IPS-18a (cell line): ENCODE results near the gene IGF2BP1.
"Not testable (repeated sequence)": the region's sequence is repeated elsewhere in the genome, so short reads cannot be mapped to it uniquely, and the experiment has no call there.

Experiments used
- H3K27ac ChIP-seq: one replicate; pipeline ENCODE4 v1.5.1; 2013; ENCODE audit warnings: low read length
- H3K27me3 ChIP-seq: one replicate; pipeline ENCODE4 v1.6.1; 2013; ENCODE audit warnings: mild to moderate bottlenecking, low read length; ENCODE audit not compliant: control insufficient read depth, insufficient read depth
- H3K36me3 ChIP-seq: one replicate; pipeline ENCODE4 v1.6.1; 2013; ENCODE audit warnings: low read depth, low read length; ENCODE audit not compliant: control insufficient read depth
- H3K4me1 ChIP-seq: one replicate; pipeline ENCODE4 v1.6.1; 2013; ENCODE audit warnings: low read depth, low read length; ENCODE audit not compliant: control insufficient read depth
- H3K4me3 ChIP-seq: one replicate; pipeline ENCODE4 v1.5.1; 2013; ENCODE audit warnings: low read length
- H3K9ac ChIP-seq: one replicate; pipeline ENCODE4 v1.6.1; 2013; ENCODE audit warnings: mild to moderate bottlenecking, low read length, moderate library complexity
- H3K9me3 ChIP-seq: one replicate; pipeline ENCODE4 v1.6.1; 2013; ENCODE audit warnings: low read depth, low read length; ENCODE audit not compliant: control insufficient read depth

Gene IGF2BP1

DNA sequence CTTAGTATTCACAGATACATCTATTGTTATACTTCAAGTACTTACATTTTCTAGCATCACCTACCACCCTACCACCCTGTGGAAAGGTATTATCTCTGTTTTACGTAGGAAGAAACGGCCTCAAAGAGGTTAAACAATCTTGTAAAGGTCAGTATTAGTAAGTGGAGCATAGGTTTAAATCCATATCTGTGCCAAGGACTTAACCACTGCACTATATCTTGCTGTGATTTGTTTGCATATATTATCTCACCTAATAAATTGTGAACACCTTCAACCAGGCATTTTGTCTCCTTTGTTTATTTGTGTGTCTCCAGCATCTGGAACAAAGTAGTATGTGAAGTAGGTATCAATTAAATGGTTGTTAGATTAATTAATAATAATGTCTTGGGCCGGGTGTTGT, 27.3 kb downstream of the IGF2BP1 start:
- H3K9me3 ChIP-seq, result no peaks in the 10 kb centered on the region
- peaks cover 39% of the 10 kb centered on the region for H3K4me1 ChIP-seq
- H3K27me3 ChIP-seq, result no peaks in the 10 kb centered on the region
- no peak overlapping the region for H3K9ac ChIP-seq
- no peak overlapping the region for H3K27ac ChIP-seq
- H3K4me3 ChIP-seq, result no peak overlapping the region
- H3K36me3 ChIP-seq, result peaks cover 53% of the 10 kb centered on the region

DNA sequence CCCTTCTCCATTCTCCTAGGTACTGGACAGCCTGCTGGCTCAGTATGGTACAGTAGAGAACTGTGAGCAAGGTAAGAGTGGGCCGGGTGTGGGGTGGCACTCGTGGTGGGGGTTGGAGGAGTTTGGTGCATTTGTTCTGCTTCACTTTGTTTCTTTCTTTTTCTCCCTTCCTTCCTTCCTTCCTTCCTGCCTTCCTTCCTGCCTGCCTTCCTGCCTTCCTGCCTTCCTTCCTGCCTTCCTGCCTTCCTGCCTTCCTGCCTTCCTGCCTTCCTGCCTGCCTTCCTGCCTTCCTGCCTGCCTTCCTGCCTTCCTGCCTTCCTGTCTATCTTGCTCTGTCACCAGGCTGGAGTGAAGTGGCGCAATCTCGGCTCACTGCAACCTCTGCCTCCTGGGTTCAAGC, 29.3 kb downstream of the IGF2BP1 start:
- not testable (repeated sequence) for H3K9me3 ChIP-seq, H3K27ac ChIP-seq, H3K9ac ChIP-seq, H3K27me3 ChIP-seq, H3K4me3 ChIP-seq
- Histone ChIP-seq H3K4me1 (peaks cover 25% of the 10 kb centered on the region), H3K36me3 (peaks cover 64% of the 10 kb centered on the region)

DNA sequence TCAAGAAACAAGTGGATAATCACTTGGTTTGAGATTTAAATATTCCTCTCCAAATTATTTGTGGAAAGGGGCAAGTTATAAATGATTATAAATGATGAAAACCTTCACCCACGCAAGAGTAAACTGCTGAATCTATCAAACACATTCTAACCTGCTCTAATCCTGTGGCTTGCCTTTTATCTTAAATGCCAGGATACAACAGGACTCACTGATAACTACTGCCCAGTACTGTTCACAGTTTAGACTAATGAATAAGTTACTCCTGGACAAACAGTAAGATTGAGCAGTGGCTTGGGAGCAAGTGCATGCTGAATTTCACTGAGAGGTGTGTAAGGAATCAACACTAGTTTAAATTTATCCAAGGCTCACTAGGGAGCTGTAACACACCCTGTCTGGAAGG, 31.1 kb downstream of the IGF2BP1 start:
- Histone ChIP-seq H3K4me1 (peaks cover 18% of the 10 kb centered on the region), H3K27me3 (no peaks in the 10 kb centered on the region), H3K4me3 (no peak overlapping the region), H3K27ac (no peak overlapping the region), H3K9me3 (no peaks in the 10 kb centered on the region), H3K36me3 (peaks cover 72% of the 10 kb centered on the region), H3K9ac (no peak overlapping the region)

DNA sequence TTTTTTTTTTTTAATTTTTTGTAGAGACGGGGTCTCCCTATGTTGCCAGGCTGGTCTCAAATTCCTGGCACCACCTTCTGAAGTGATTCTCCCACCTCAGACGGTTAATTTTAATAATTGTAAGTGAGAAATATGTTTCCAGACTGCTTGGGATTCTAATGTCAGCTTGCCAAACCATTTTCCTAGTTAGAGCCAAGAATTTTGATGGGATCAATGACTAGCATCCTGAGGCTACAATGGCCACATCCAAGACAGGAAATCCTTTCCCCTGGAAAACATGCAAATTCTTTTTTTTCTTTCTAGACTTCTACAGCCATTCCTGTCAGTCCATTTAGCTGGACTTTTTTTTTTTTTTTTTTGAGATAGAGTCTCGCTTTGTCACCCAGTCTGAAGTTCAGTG, 32.6 kb downstream of the IGF2BP1 start:
- H3K36me3 ChIP-seq, result peaks cover 79% of the 10 kb centered on the region
- no peaks in the 10 kb centered on the region for H3K27me3 ChIP-seq
- H3K9ac ChIP-seq, result no peak overlapping the region
- H3K9me3 ChIP-seq, result no peaks in the 10 kb centered on the region
- no peak overlapping the region for H3K4me3 ChIP-seq
- H3K27ac ChIP-seq, result no peak overlapping the region
- H3K4me1 ChIP-seq, result peaks cover 11% of the 10 kb centered on the region

DNA sequence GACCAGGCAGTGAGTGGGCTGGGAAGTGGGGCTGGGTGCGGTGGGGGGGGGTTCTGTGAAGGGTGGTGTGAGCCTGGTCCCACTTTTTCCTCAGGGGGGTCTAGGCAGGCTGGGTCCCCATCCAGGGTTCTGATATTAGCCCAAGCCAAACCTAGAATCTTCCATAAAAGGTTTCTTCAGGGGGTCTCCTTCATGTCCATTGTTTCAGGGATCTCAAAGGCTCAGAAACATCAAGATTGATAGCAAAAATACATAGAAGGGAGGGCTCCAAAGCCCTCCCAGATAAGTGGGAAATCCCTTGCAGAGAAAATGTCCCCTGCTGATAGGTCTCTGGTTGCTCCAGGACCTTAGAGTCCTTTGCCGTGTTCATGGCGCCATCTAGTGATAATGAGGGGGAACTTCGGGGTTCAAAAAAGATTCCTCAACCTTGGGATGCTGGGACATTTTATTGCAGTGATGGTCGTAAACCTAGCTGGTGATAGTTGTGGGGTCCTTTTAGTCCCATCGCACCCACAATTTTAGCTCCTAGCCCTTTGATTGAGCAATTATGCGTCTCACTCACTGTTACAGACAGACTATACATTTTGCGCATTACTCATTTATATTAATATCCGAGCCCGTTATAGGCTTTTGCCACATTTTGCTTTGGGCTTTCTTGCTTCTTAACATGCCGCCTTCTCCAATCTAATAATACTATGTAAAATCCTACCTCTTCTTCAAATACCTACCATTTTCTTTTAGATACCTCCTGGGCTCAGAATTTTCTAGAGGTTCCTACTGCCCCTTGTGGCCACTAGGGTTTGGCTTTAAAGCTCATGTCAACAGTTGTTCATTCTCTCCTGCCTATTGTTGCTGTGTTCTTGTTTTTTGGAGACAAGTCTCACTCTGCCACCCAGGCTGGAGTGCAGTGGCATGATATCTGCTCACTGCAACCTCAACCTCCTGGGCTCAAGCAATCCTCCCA, 35.1 kb downstream of the IGF2BP1 start:
- peak overlapping the region; percentile 67 for H3K27ac ChIP-seq
- peaks cover 72% of the 10 kb centered on the region for H3K36me3 ChIP-seq
- H3K27me3 ChIP-seq, result no peaks in the 10 kb centered on the region
- H3K4me1 ChIP-seq, result peaks cover 14% of the 10 kb centered on the region
- no peak overlapping the region for H3K9ac ChIP-seq
- H3K4me3 ChIP-seq, result no peak overlapping the region
- no peaks in the 10 kb centered on the region for H3K9me3 ChIP-seq

DNA sequence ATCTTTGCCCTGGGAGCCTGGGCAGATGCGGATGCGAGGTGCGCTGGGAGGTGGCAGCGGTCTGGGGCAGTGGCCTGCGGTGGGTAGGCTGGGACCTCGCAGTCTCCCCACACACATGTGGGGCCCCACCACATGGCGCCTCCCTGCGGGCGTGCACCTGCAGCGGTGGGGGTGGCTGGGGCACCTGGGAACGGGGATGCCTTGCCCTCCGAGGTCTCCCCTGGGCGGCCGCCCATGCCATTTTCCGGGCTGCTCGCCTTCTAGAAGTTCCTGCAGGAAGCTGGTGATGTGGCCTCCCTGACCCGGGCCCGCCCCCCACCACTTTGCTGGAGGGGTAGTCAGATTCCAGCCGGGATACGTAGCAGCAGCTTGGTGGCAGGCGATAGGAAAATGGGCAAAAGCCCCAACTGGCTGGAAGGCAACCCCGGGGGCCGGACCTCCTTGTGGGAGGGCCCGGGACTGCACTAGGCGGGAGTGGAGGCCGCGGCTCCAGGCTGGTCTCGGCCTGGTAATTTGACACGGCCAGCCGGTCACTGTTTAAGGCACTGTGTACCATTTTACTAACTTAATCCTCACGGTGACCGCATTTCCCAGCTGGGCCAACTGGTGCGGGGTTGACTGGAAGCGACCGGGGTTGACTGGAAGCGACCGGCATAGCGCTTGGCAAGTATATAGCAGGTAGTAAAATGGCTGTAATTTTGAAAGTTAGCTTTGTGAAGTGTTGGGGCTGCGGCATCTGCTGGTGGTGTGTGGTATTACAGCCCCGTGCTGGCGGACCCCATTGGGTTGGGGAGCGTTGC, 38.5 kb downstream of the IGF2BP1 start:
- Histone ChIP-seq H3K36me3 (peaks cover 70% of the 10 kb centered on the region), H3K4me3 (no peak overlapping the region), H3K27ac (no peak overlapping the region), H3K9me3 (no peaks in the 10 kb centered on the region), H3K4me1 (peaks cover 14% of the 10 kb centered on the region), H3K27me3 (no peaks in the 10 kb centered on the region), H3K9ac (no peak overlapping the region)

DNA sequence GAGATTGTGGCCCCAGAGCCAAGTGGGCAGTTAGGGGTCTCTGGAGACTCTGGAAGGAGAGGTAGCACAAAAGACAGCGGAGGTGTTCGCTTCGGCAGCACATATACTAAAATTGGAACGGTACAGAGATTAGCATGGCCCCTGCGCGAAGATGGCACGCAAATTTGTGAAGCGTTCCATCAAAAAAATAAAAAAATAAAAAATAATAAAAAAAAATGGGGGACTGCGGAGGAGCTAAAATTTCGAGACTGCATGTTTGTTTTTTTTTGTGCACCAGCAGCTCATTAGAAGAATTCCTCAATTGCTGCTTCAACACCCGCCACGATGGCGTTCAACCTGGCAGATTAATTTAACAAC, 39.1 kb downstream of the IGF2BP1 start:
- peaks cover 14% of the 10 kb centered on the region for H3K4me1 ChIP-seq
- H3K27ac ChIP-seq, result no peak overlapping the region
- H3K9ac ChIP-seq, result no peak overlapping the region
- H3K4me3 ChIP-seq, result no peak overlapping the region
- peaks cover 70% of the 10 kb centered on the region for H3K36me3 ChIP-seq
- H3K27me3 ChIP-seq, result no peaks in the 10 kb centered on the region
- no peaks in the 10 kb centered on the region for H3K9me3 ChIP-seq

DNA sequence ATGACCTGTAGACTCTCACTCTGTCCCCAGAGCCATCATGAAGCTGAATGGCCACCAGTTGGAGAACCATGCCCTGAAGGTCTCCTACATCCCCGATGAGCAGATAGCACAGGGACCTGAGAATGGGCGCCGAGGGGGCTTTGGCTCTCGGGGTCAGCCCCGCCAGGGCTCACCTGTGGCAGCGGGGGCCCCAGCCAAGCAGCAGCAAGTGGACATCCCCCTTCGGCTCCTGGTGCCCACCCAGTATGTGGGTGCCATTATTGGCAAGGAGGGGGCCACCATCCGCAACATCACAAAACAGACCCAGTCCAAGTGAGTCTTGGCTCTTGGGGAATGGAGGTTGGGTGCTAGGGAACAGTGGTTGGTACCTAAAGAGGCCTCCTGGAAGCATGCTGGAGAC, 41.0 kb downstream of the IGF2BP1 start:
- Histone ChIP-seq H3K27me3 (no peaks in the 10 kb centered on the region), H3K9me3 (no peaks in the 10 kb centered on the region), H3K4me1 (peaks cover 4% of the 10 kb centered on the region), H3K36me3 (peaks cover 80% of the 10 kb centered on the region), H3K27ac (no peak overlapping the region), H3K4me3 (no peak overlapping the region), H3K9ac (no peak overlapping the region)

DNA sequence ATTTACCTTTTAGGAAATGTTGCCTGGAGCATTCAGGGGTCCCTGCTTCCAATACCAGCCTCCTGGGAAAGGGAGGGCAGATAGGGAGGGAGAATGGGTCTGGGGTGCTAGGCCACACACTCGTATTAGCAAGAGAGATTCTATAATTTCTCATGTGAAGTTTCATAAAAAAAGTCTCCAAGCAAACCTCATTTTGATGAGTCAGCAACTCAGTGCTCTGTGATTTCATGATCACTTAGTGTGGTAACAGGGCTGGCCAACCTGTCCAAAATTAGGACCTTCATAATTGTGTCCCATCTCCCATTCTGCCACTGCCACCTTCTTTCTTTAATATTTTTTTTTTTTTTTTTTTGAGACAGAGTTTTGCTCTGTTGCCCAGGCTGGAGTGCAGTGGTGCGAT, 41.4 kb downstream of the IGF2BP1 start:
- peaks cover 4% of the 10 kb centered on the region for H3K4me1 ChIP-seq
- no peak overlapping the region for H3K9ac ChIP-seq
- no peaks in the 10 kb centered on the region for H3K9me3 ChIP-seq
- H3K27ac ChIP-seq, result no peak overlapping the region
- peaks cover 81% of the 10 kb centered on the region for H3K36me3 ChIP-seq
- H3K4me3 ChIP-seq, result no peak overlapping the region
- no peaks in the 10 kb centered on the region for H3K27me3 ChIP-seq

DNA sequence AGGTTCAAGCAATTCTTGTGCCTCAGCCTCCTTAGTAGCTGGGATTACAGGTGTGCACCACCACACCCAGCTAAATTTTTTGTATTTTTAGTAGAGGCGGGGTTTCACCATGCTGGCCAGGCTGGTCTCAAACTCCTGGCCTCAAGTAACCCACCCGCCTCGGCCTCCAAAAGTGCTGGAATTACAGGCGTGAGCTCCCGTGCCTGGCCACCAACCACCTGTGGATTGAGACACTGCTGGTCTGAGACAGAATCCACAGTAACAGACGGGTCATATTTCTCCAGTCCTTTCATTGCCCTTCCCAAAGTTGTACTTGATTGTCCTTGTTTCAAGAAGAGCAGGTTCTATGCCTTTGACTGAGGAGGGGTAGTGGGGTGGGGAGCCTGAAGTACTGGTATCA, 42.3 kb downstream of the IGF2BP1 start:
- not testable (repeated sequence) for H3K9me3 ChIP-seq, H3K27ac ChIP-seq, H3K4me1 ChIP-seq, H3K4me3 ChIP-seq, H3K9ac ChIP-seq, H3K27me3 ChIP-seq
- peaks cover 83% of the 10 kb centered on the region for H3K36me3 ChIP-seq

DNA sequence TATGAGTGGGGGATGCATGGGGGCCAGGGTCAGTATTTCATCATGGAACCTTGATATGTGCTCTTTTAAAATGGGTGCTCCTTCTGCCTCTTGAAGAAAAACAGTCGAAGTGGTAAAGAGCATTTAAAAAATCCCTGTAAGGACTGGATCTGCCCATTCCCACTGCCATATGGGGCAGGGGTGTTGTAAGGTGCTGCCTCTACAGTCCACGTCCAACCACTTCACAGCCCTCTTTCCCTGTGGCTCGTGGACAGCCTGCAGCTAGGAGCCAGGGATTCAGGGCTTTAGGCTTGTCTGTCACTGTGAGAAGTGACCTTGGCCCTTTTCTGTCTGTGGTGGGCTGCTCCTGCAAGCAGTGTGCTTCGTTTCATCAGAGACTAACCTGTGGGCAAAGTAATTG, 44.3 kb downstream of the IGF2BP1 start:
- H3K9me3 ChIP-seq, result no peaks in the 10 kb centered on the region
- no peak overlapping the region for H3K9ac ChIP-seq
- H3K27ac ChIP-seq, result no peak overlapping the region
- no peaks in the 10 kb centered on the region for H3K27me3 ChIP-seq
- H3K4me3 ChIP-seq, result no peak overlapping the region
- no peaks in the 10 kb centered on the region for H3K4me1 ChIP-seq
- H3K36me3 ChIP-seq, result peaks cover 93% of the 10 kb centered on the region
